GM19193 (cell line): ENCODE measurements around the gene NR2E3.

Source experiments
- POLR2A ChIP-seq: IDR thresholded peaks from 4 replicates; pipeline ENCODE4 v1.6.1; 2011; ENCODE audit not compliant: insufficient read depth, insufficient read length; ENCODE audit errors: extremely low read depth

The NR2E3 gene

GRCh38 chr15:71823801-71824200 is 13.4 kb downstream of the NR2E3 start:
- TF ChIP-seq POLR2A: no peak

- TF ChIP-seq POLR2A: no peak
Observed at GRCh38 chr15:71825021-71825730, 14.8 kb downstream of the NR2E3 start.

GRCh38 chr15:71826196-71826595 is 15.8 kb downstream of the NR2E3 start:
- TF ChIP-seq POLR2A: no peak

- TF ChIP-seq POLR2A: no peak
Observed at GRCh38 chr15:71830981-71831380, 20.6 kb downstream of the NR2E3 start.

GRCh38 chr15:71841563-71841962 is 31.2 kb downstream of the NR2E3 start:
- TF ChIP-seq POLR2A: no peak

- no peak for TF ChIP-seq POLR2A
Observed at GRCh38 chr15:71844916-71845315, 34.6 kb downstream of the NR2E3 start.

- TF ChIP-seq POLR2A: no peak
Observed at GRCh38 chr15:71853543-71853942, 43.2 kb downstream of the NR2E3 start.
